HTERT RPE-1 (cell line): ENCODE data around the gene FSIP2.

Experiments used
- in situ Hi-C: fragments of 300-500 bp; cut with MboI; formaldehyde crosslinking; loops from 4 replicates; pipeline ENCODE4 v1.14.3; 2020; ENCODE audit warnings: low sequenced_read_pairs

FSIP2 gene, protein sequence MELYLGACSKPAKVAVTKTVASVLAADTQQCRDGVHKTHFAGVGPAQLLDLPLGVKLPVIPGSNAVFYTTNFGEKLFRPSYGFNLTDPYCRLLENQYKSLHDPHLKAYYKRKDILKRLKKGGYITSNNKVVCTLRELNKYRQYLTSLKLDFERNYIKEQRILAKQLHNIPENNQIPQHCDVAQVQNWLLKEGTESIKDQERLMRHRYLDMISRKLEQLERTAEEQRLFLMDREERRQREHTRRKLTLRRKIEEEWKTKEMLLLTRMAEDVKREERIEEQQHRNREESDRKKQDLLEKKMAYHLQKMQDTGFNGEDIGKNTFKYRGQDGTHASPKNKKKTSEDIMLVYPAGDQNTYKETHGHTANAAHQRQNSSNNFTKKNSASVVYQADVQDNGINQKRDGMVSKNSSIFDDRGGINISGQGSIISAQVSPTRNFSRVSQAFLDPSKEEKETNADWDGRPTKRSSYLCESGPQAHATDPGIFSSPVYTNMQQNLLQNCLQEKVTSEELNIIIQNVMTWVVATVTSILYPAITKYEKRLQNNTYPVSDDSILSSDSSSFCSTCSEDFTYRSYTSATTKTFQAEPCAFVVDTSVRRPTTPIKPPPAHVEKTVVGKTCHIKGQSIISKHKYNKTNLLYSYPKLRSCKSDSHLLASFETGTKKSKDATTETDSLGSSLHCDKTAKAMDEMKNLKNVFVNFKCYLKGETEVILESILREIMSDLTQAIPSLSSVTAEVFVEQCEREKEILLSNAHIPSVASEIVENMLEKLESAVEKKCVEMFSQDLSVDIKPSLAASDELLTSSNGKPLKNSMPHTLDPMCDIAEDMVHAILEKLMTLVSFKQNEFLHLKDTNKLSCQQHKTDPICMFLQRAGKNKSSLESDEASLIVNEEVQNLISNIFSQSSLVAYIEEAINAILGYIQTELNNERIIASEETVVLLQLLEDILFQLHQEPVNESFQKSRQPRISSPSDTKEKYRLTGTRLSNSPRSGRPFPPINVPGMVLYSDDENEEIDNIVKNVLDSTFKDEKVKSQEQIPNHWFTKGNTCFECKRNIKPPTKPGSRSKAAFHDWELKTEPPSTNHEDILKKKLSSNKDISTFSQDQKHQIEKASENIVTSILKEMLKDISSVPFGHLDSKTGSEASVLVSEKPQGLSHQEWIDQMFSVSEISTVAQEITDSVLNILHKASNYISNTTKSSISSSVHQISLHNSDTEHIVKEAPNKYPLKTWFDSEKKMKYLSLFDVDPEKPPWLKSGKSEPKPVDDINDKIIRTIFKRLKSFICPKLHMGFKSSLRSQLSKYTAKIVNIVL (N-terminal part only)

DNA sequence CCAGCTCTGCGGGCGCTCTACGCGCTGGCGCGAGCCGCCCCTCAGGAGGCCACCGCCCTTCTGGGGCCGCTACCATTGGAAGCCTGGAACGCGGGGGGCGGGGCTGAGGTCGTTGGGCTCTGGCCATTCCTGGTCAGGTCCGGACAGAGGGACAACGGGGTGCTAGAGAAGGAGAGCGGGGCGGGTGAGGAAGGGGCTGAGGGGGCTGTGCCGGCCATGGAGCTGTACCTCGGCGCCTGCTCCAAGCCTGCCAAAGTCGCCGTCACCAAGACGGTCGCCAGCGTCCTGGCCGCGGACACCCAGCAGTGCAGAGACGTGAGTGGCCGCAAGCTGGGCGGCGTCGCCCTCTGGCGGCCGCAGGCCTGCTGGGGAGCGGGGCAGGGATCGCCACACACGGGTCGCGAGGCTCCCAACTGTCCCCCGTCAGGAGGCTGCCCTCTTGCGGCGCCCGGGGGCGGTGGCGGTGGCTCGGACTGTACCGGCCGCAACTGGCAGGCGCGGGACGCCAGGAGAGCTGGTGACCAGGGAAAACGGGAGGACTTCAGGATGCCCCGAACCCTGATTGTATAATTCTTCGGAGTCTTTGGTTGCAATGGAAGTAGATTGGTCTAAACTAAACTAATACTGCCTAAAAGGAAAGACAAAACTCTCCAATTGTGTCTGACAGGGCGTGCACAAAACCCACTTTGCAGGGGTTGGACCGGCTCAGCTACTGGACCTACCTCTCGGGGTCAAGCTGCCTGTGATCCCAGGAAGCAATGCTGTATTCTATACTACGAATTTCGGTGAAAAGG lies at the start of gene FSIP2:
Gene FSIP2 (plus strand): TSS at position 126 of the 794 bp plus-strand sequence. CDS start 91 bp downstream, at position 217.
- in situ Hi-C loops = no loop called here

DNA sequence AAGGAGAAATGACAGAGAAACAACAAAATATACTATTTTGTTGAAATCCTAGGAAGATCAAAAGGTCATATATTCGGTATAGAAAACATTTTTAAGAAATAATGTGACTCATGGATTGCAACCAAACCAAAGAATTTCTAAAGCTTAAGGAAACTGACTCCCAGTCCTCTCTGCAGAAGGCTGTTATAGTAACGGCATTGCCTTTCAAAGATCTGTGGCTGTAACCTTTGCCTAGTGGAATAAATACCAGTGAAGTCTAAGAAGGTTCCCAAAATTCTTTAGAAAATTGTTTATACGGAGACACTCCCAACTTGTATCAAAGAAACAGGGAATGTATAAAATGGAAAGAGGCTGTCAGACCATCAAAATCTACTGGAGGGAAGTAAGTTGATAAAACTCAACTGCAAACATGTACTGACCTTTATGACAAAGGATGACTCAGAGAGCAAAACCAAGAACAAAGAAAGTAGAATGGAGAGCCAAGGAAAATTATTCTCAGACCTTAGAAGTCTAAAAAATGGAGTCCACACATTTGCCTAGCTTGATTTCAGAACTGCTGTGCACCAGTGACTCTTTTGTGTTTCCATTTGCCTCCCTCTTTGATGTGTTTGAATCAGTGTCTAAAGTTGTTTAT lies 48.6 kb upstream of the FSIP2 start:
- in situ Hi-C loops = no loop called here

- in situ Hi-C loops = no loop called here
These were observed 42.8 kb upstream of the FSIP2 start for GRCh38 chr2:185695711-185696235.

DNA sequence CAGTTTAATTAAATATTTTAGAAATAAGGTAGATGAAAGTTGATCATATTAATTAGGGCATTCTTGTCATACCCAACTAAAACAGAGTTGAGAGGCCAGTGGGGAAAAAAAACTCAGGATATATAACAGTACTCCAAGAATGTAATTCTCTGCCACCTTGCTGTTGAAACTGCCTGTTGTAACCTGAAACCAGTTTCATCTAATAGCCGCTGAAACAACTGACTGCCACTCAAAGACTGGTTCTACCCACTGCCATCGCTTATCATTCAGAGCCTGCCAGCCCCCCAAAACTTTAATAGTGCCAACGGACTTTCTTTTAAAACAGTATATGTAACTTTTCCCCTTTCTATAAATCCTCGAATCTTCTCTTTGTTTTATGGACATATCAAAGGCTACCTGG lies 37.7 kb upstream of the FSIP2 start:
- in situ Hi-C loops = no loop called here

- in situ Hi-C loops = no loop called here
These were observed 3.9 kb upstream of the FSIP2 start for GRCh38 chr2:185734658-185735057.

GRCh38 chr2:185736210-185736609 lies 2.4 kb upstream of the FSIP2 start:
- in situ Hi-C loops = no loop called here

GRCh38 chr2:185745864-185746859 lies 7.6 kb downstream of the FSIP2 start:
- in situ Hi-C loops = no loop called here

DNA sequence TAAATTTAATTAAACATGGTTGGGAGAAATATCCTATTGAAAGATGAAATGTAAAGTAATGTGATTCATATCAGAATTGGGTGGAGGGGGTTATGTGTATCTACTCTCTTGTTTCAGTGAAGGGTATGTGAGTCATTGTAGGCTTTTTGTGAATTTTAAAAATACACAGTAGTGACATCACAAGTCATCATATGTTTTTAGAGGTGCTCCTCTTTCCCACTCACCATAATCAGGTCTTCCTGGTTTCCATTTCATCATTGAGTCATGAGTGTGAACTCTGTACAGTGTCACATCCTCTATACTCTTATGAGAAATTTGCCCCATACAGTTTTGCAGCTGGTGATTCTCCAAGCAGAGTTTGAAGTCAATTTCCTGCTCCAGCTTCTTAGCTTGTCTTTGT lies 18.8 kb downstream of the FSIP2 start:
- in situ Hi-C loops = no loop called here

DNA sequence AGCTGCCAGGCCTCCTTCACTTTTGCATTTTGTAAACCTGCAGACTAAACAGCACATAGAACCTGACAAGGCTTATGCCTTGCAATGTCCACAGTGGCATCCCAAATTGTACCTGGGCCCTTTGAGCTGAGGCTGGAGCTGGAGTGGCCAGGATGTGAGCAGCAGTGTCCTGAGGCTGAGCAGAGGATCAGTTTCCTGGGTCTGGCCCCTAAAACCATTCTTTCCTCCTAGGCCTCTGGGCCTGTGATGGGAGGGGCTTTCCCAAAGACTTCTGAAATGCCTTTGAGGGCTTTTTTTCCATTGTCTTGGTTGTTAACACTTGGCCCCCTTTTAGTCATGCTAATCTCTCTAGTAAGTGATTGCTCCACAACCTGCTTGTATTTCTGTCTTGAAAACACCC lies 32.8 kb downstream of the FSIP2 start:
- in situ Hi-C loops = no loop called here

- in situ Hi-C loops = no loop called here
These were observed 42.3 kb downstream of the FSIP2 start for GRCh38 chr2:185780890-185781289.

- in situ Hi-C loops = no loop called here
These were observed 43.7 kb downstream of the FSIP2 start for GRCh38 chr2:185782223-185782769.

DNA sequence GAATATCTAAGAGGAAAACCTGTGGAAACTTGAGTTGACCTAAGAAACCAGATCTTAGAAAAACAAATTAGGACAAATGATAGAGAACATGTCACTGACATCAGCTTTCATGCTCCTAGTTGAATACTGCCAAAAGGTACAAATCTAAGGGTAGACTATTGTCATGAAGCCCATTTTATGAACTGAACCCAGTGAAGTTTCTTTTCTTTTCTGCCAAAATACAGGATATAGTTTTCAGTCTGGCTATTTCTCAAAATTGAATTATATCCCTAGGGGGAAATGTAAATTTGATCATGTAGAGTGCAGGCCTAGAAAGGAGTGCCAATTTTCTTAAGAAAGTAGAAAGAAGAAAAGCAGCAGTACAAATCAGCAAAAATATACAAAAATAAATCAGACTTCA lies 46.6 kb downstream of the FSIP2 start:
- in situ Hi-C loops = no loop called here

DNA sequence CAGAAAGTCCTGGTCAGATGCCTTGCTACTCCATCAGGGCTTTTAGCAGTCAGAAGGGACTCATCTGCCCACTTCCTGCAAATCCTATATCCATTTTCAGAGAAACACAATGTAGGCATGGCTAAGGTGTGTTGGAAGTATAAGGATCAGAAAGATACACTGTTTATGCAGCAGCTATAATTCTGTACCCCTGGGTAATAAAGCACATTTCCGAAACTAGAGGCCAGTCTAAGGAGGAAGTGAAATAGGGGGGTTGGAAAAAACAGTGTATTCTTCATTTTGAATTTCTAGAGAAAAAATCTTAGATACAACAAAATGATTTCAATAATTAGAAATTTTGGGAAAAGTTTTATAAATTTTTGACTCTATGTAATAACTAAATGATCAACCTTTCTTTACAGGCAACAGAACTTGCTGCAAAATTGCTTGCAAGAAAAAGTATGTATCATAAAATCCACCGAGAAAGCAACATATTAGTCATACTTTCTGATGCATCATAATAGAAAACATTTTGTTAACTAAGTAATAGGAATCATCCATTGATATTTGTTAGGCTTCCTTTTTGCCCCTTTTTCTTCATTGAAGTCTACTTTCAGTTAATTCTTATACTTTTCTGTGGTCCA lies 47.4 kb downstream of the FSIP2 start:
- in situ Hi-C loops = no loop called here

- in situ Hi-C loops = no loop called here
These were observed 48.9 kb downstream of the FSIP2 start for GRCh38 chr2:185787227-185788145.

- in situ Hi-C loops = no loop called here
These were observed 51.8 kb downstream of the FSIP2 start for GRCh38 chr2:185790361-185790760.

DNA sequence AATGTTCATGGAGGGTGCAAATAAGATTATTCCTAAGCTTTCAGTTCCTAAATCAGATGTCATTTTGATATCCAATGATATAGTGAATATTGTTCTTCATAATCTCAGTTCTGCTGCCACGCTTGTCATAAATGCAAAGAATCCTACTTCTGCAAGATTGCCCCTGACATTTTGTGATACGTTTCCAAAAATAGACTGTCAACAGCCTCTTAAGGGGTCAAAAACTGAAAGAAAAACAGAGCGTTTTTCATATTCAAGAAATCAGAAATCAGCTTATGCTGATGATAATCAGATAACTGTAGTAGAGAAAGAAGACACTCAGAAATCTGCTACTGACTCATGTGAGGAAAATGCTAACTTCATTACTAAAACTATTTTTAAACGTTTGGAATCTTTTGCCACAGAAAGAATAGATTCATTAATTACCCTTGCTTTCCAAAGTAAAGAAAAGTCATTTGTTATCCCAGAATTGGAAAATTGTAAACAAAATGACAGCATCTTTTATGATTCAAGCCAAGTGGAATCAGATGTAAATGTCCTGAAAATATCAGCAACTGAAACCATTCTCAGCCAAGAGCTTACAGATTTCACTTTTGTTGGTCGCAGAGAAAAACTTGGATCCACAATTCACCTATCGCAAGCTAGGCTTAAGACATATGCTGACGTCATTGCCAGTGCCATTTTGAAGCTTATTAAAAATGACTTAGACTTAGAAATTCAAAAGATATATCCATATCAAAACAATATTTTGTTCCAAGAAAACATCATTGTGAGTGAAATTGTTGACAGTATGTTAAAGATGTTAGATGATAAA lies 55.1 kb downstream of the FSIP2 start:
- in situ Hi-C loops = no loop called here
